Articular chondrocyte of knee joint (primary cell): ENCODE results near the gene XPNPEP1. TPM values are rescaled to one million over a fixed set of nuclear protein-coding genes. Genes with fewer than 3 reads are reported as not detected.

ENCODE experiments used
- small RNA-seq: library from RNA; depleted of rRNA; stranded (forward); fragments of <200 nt; gene quantifications from one replicate; pipeline ENCODE3, GENCODE V24; 2012
- total RNA-seq: library from RNA; depleted of rRNA; stranded (reverse); fragments of >200 nt; gene quantifications from 2 replicates; pipeline ENCODE4 v1.2.3, GENCODE V29; 2012

XPNPEP1 gene
- 74.1 and 74.9 TPM in 2 replicates for total RNA-seq

DNA sequence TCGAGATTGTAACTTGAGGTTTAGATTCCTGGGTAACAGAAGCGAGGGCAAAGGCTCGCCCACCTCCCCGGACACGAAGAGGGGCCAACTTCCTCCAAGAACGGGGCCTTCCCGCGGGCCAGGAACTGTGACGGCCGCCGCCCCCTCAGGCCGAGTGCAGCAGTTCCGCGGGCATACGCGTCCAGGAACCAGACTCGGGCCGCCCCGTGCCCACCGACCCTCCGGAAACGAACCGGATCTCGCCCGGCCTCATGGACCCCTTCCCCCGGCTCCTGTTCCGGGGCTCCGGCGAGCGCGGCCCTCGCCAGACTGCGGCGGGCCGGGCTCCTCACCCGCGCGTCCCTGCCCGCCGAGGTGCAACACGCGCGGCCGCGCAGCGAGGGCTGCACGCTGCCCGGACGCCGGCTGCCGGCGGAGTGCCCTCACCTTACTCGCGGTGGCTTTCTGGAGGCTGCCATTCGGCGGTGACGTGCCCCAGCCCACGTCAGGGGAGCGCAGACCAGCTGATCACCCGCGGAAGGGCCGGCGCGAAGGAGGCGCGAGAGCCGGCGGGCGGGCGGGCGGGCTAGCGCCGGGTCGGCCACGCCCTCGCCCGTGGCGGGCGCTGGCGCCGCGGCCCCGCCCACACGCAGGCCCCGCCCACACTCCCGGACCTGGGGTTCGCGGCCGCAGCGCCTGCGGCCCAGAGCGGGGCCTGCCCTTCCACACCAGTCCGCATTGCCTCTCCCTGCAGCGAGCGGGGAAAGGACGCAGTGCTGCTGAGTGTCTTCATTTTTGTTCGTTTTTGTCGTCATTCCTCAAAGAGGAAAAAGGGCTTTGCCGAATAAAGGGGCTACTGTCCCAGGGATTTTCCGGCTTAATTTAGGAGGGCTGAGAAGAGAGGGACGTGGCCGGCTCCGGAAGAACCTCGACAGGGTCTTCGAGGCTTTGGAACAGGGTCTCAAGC, at the start of gene XPNPEP1:
Gene XPNPEP1 (minus strand): TSS at position 536 of the 946 bp plus-strand sequence. CDS start 78 bp downstream, at position 458.

Small RNAs within 50 kb of the gene (small RNA-seq; reads per million reads assigned to genes)
- not detected for gene RNU4-5P

Other genes starting within 250 kb of the XPNPEP1 start
- 118 and 327 TPM in 2 replicates for gene ADD3, start 84.5 kb upstream of the XPNPEP1 start, total RNA-seq